Subcutaneous abdominal adipose tissue (tissue), 5 donors: Measurements from ENCODE around the gene MACROH2A1.
"Not testable (repeated sequence)": the region's sequence is repeated elsewhere in the genome, so short reads cannot be mapped to it uniquely, and the experiment has no call there.

Experiments used
- H3K27ac ChIP-seq: one replicate; pipeline ENCODE4 v1.7.0; 2013; ENCODE audit warnings: low read depth, mild to moderate bottlenecking, inconsistent platforms, low read length, moderate library complexity
- H3K27me3 ChIP-seq, 5 donors: one replicate each; pipeline ENCODE4 v1.7.0; 2013; ENCODE audit warnings: low read length in 5 of 5, inconsistent platforms in 1 of 5; ENCODE audit not compliant: control insufficient read depth in 5 of 5, insufficient read depth in 4 of 5
- H3K36me3 ChIP-seq, 5 donors: one replicate each; pipeline ENCODE4 v1.7.0; 2013; ENCODE audit warnings: low read length in 5 of 5; ENCODE audit not compliant: control insufficient read depth in 5 of 5, insufficient read depth in 5 of 5
- H3K4me1 ChIP-seq, 5 donors: one replicate each; pipeline ENCODE4 v1.7.0; 2013; ENCODE audit warnings: low read length in 5 of 5, mild to moderate bottlenecking in 3 of 5, moderate library complexity in 1 of 5; ENCODE audit not compliant: control insufficient read depth in 5 of 5, insufficient read depth in 5 of 5
- H3K4me3 ChIP-seq, 5 donors: one replicate each; pipeline ENCODE4 v1.7.0; 2013; ENCODE audit warnings: low read length in 5 of 5, low read depth in 1 of 5
- H3K9ac ChIP-seq, 5 donors: one replicate each; pipeline ENCODE4 v1.7.0; 2013; ENCODE audit warnings: low read length in 5 of 5, mild to moderate bottlenecking in 4 of 5, moderate library complexity in 3 of 5
- H3K9me3 ChIP-seq, 5 donors: one replicate each; pipeline ENCODE4 v1.7.0; 2013; ENCODE audit warnings: low read length in 5 of 5; ENCODE audit not compliant: control insufficient read depth in 5 of 5
- donor health status: healthy.
- donor health status: healthy.
- donor health status: healthy.
- donor health status: healthy.
- donor health status: healthy.

Gene MACROH2A1

DNA sequence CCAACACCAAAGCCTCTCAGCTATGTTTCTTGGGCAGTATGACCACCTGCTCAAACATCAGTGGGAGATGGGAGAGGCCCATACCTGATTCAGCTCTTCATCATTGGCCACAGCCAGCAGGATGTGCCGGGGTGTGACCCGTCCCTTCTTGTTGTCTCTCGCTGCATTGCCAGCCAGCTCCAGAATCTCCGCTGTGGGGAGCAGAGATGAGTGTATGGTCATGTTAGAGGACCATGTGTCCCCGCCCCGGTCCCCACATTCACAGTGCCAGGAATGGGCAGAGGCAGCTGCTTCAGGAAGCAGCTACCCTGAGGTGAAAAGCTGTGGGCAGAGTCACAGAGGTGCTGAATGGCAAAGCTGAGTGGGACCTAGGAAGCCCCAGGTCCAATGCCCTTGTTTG, 29.1 kb downstream of the MACROH2A1 start:
- Histone ChIP-seq H3K27ac (no peak overlapping the region), H3K4me3 (no peak overlapping the region), H3K9ac (no peak overlapping the region), H3K4me1 (peaks cover 5 to 47% (median 41%) of the 10 kb centered on the region in 5 donors), H3K9me3 (no peaks in the 10 kb centered on the region), H3K27me3 (no peaks in the 10 kb centered on the region), H3K36me3 (peaks cover 13 to 50% (median 47%) of the 10 kb centered on the region in 5 donors)

DNA sequence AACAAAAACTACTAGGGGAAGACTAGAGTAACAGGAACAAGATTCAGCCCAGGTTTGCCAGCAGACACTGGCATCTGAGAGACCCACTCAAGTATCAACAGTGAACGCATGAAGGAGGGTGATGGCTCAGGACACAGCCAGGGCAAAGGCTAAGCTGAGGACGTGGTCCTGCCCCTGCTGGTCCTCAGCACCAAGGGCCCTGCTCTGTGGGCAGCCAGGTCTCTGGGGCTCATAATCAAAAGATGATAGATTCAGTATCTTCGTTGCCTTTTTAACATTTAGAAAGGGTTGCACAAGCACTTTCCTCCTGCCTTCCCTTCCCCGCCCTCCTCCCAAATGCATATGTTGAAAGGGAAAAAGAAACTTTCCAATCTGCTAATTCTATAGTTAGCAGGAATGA, 31.5 kb downstream of the MACROH2A1 start:
- no peak overlapping the region for H3K9ac ChIP-seq
- peaks cover 13 to 55% (median 45%) of the 10 kb centered on the region in 5 donors for H3K36me3 ChIP-seq
- H3K4me1 ChIP-seq = peaks cover 2 to 25% (median 17%) of the 10 kb centered on the region in 5 donors
- H3K27me3 ChIP-seq = no peaks in the 10 kb centered on the region
- H3K4me3 ChIP-seq = no peak overlapping the region
- H3K9me3 ChIP-seq = no peaks in the 10 kb centered on the region
- no peak overlapping the region for H3K27ac ChIP-seq

DNA sequence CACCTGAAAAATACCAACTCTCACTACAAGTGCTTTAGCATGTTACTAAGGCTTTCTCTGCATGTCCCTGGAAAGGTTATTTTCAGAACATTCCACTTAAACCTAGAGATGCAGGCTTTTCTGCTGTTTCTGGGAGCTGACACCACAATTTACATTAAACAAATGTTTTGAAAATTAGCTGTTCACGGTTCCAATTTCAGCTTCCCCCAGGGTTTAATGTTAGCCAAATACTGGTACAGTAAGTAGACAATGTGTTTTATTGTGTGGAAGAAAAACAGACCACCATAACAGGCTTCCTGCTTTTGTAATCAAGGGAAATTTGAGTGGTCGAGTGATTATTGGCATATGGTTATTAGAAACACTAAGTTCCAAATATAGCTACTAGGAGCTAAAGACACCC, 32.0 kb downstream of the MACROH2A1 start:
- Histone ChIP-seq H3K9ac (peak overlapping the region in 1 of 5 donors; percentile 2), H3K27ac (no peak overlapping the region), H3K4me3 (no peak overlapping the region), H3K4me1 (peaks cover 2 to 20% (median 12%) of the 10 kb centered on the region in 5 donors), H3K9me3 (no peaks in the 10 kb centered on the region), H3K27me3 (no peaks in the 10 kb centered on the region), H3K36me3 (peaks cover 14 to 55% (median 45%) of the 10 kb centered on the region in 5 donors)

DNA sequence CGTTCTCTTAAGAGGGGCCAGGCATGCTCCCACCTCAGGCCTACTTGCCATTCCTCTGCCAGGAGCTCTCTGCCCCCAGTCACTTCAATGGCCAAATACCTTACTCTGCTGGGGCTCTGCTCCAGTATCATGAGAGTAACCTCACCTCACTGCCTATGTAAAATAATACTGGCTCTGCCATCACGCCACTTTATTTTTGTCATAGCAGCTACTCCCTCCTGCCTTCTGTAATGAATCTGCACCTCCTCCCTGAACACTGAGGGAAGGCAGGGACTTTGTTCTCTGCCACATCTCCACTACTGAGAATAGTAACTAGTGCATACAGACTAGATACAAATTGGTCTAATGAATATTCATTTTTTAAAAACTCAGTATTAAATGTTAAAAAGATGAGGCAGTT, 33.8 kb downstream of the MACROH2A1 start:
- Histone ChIP-seq H3K27ac (no peak overlapping the region), H3K36me3 (peaks cover 11 to 58% (median 45%) of the 10 kb centered on the region in 5 donors), H3K9ac (no peak overlapping the region), H3K9me3 (no peaks in the 10 kb centered on the region), H3K27me3 (no peaks in the 10 kb centered on the region), H3K4me3 (no peak overlapping the region), H3K4me1 (peaks cover 0 to 19% (median 2%) of the 10 kb centered on the region in 5 donors)

DNA sequence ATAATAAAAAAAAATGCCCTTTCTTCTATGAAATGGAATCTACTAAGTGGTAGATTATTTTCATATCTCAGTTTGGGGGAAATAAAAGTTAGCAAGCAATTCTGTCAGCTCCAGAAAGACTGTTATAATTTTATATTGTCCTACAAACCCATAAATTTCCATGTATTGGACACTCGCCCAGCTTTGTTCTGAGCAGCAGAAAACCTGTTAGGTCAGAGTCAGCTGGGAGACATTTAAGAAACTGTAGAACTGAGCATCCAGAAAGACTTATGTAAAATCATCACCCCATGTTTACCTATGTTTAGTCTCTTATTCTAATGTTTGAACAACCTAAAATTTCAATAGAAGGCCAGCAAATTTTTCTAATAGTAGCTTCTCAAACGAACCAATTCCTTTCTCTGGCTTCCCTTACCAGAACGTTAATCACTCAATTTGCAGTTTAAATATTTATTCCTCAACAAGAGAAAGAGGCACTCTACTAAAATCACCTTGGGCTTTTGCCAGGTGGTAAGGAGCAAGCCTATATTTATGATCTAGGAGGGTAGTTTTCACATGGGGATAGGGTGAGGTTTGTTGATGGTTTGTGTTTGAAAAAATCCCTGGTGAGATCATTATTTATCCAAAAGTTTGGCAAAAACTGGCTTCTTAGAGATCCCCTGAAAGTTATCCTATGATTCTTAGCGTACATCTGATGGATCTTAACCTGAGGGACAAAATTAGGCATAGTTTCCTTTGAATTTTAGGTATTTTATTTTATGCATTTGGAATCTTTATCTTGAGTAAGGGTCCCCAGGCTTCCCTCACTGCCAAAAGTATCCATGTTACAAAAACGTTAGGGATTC, 34.4 kb downstream of the MACROH2A1 start:
- peaks cover 11 to 57% (median 43%) of the 10 kb centered on the region in 5 donors for H3K36me3 ChIP-seq
- no peaks in the 10 kb centered on the region for H3K27me3 ChIP-seq
- H3K4me3 ChIP-seq = no peak overlapping the region
- H3K9me3 ChIP-seq = no peaks in the 10 kb centered on the region
- H3K9ac ChIP-seq = no peak overlapping the region
- no peak overlapping the region for H3K27ac ChIP-seq
- H3K4me1 ChIP-seq = peaks cover 0 to 19% (median 2%) of the 10 kb centered on the region in 5 donors

DNA sequence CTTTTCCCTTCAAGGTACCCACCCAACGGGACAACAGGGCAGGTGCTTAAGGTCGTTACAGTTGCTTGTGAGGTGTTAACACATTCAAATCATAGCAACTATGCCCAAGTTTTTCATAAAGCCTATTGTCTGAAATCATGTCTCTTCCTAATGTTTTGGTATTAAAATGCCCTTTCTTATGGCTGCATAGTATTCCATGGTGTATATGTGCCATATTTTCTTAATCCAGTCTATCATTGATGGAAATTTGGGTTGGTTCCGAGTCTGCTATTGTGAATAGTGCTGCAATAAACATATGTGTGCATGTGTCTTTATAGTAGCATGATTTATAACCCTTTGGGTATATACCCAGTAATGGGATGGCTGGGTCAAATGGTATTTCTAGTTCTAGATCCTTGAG, 35.7 kb downstream of the MACROH2A1 start:
- H3K9ac ChIP-seq, H3K27me3 ChIP-seq, H3K9me3 ChIP-seq, H3K27ac ChIP-seq, H3K4me3 ChIP-seq: not testable (repeated sequence)
- Histone ChIP-seq H3K4me1 (peaks cover 0 to 19% (median 2%) of the 10 kb centered on the region in 5 donors), H3K36me3 (peaks cover 16 to 53% (median 35%) of the 10 kb centered on the region in 5 donors)

DNA sequence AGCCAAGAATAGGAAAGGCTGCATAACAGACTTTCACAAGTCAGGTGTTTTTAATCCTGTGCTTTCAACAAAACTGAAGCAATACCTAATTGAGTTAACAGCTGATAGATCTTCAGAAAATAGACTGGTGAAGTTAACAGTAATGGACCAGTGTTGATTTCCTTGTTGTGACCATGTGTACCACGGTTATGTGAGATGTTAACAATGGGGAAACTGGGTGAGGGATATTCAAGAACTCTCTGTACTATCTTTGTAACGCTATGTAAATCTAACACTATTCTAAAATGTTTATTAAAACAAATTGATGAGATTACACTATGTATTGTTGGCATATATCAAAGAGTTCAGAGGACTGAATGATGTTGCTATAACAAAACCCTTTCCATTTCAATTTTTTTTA, 36.9 kb downstream of the MACROH2A1 start:
- peaks cover 3 to 17% (median 9%) of the 10 kb centered on the region in 5 donors for H3K4me1 ChIP-seq
- no peak overlapping the region for H3K27ac ChIP-seq
- H3K4me3 ChIP-seq = no peak overlapping the region
- peaks cover 14 to 40% (median 24%) of the 10 kb centered on the region in 5 donors for H3K36me3 ChIP-seq
- no peaks in the 10 kb centered on the region for H3K27me3 ChIP-seq
- no peaks in the 10 kb centered on the region for H3K9me3 ChIP-seq
- H3K9ac ChIP-seq = no peak overlapping the region

DNA sequence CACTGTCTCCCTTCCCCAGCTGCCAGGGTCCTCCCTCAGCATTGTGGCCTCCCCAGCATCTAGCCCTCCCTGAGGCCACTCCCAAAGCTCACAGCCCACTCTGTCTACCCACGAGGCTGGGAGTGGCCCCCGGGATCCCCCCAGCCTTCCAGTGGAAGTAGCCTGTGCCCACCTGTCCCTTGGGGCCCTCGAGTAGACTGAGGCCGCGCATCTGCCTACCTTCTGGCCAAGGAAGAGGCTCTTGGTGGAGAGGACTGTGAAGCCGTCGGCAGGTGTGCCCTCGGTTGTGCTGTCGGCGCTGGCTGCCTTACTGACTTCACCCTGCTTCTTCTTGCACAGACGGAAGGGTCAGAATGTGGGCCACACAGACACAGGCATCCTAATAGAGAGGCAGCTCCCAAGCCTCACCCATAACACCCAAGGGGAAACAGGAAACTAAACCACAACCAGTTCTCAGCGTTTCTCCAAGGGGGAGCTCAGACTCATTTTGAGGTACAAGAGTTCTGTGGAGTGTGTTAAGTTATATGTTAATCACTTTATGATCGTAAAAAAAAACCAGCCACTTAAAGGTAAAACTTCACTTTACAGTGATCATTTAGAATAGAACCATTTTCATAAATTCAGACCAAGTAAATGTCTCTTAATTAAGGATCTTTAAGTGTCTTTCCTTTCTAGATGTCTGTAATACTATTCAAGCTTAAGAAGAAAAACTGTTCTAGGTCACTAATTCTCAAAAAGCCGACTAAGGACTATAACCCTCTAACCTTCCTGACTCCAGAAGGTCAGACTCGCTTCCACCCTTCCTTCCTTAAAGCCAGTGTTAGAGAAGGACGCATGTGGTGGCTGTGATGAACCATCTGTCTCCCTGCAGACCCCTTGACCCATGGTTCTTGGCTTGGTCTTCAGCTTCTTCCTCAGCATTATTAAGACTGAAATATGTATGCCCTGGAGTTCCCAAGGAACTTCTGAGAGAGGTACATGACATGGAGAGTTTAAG, 38.5 kb downstream of the MACROH2A1 start:
- no peaks in the 10 kb centered on the region for H3K27me3 ChIP-seq
- peaks cover 7 to 32% (median 19%) of the 10 kb centered on the region in 5 donors for H3K36me3 ChIP-seq
- no peak overlapping the region for H3K4me3 ChIP-seq
- no peak overlapping the region for H3K9ac ChIP-seq
- peaks cover 12 to 28% (median 23%) of the 10 kb centered on the region in 5 donors for H3K4me1 ChIP-seq
- H3K27ac ChIP-seq = no peak overlapping the region
- no peaks in the 10 kb centered on the region for H3K9me3 ChIP-seq

DNA sequence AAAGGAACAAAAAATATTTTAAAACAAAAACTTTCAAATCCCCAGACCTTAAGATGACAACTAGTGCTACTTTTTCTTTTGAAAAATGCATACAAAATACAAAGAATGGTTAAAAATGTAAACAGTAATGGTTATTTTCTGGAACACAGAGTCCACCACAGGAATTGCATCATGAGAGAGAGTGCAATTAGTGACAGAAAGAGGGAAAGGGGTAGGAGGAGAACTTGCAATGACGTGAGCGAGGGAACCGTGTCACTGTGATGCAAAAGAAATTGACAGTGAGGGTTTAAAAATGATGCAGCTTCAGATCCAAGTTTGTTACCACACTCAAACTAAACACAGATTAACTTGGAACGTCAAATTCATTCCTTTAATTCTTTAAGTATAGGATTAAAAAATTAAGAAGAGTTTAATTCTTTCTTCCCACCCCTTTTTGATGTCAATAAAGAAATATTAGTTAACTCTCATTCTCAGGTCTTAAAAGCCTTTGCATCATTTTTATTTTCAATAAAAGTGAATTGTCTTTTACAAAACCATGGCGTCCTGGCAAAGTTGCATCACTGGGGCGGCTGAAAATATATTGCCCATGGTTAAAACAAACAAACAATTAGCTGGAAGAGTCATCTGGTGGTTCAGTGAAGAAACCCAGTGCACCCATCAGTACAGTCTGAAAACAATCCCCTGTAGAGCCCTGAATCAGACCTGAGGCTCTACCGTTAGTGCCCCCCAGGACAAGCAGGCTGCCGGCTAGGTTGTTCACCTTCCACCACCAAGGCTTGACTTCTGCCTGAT, 39.5 kb downstream of the MACROH2A1 start:
- Histone ChIP-seq H3K36me3 (peaks cover 6 to 28% (median 19%) of the 10 kb centered on the region in 5 donors), H3K9me3 (no peaks in the 10 kb centered on the region), H3K27me3 (no peaks in the 10 kb centered on the region), H3K4me1 (peaks cover 14 to 38% (median 33%) of the 10 kb centered on the region in 5 donors), H3K4me3 (no peak overlapping the region), H3K9ac (no peak overlapping the region), H3K27ac (no peak overlapping the region)
